NCI-H1436 (cell line): ENCODE results near the gene SYTL5.

ENCODE experiments used
- DNase-seq: peaks from one replicate; lab custom pipeline; 2025; lab: John Stamatoyannopoulos, UW

SYTL5 gene

DNA sequence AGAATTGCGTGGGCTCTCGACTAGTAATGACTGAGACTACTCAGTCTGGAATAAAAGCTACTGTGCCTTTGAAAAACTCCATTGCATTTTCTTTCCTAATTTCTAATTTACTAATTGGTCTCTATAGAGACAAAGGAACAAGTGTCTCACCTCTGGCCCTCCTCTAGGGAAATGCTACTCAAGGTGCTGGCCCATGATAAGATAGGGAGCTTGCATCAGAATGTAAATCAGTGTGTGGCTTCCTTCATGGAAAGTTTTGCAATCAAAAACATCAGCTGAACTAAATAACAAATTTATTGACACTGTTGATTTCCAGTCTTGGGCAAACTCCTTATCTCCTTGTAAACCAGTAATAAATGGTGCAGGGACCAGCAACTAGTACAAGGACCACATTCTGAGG, 132.5 kb downstream of the SYTL5 start:
- DNase-seq = no peak

DNA sequence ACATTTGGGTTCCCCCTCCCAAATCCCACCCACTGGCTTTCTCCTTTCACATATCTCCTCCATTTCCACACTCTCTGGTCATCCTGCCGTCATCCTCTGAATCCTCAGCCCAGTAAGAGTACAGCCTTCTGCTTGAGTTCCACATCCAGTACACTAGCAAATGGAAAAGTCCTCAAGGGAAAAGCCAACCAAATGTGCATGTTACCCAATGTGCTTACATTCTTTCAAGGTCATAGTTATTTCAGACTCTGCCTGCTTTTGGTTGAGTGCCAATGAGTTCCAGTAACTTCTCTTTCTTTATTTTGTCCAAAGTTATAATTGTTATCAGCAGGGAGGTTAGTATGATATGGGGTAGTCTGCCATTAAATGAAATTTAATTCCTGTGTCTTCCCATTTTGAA, 136.3 kb downstream of the SYTL5 start:
- no peak for DNase-seq

DNA sequence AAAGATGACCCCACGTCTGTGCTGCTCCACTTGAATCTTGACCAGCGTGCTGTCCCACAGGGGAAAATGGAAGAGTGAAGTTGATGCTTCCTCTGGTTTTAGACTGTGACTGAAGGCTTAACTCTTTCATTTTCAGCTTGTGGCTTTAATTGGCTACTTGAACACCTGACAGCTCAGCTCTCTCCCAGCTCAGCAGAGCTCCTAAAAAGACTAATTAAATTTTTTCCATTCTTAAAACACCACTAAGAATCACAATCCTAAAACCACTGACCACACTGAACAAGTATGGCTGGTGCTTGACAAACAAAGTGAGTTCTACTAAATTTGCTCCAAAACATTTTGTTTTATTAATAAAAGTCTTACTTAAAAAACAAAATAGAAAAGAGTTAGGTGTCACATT, 142.7 kb downstream of the SYTL5 start:
- no peak for DNase-seq

DNA sequence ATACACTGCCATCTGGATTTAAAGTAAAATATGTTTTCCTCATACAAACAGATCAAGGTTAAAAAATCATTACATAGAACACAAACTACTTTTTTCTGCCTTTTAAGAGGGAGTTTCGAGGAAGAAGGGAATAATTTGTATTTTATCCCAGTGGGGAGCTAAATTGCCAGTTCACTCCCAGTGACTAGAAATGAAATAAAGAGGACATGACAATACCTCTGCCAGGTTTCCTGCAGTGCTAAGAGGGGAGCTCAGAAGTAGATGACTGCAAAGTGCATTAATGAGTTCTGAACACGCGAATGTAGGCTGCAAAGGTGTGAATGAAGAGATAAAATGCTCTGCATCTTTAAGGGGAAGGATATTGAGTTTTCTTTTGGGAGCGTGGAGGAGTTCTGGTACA, 144.6 kb downstream of the SYTL5 start:
- DNase-seq = no peak

DNA sequence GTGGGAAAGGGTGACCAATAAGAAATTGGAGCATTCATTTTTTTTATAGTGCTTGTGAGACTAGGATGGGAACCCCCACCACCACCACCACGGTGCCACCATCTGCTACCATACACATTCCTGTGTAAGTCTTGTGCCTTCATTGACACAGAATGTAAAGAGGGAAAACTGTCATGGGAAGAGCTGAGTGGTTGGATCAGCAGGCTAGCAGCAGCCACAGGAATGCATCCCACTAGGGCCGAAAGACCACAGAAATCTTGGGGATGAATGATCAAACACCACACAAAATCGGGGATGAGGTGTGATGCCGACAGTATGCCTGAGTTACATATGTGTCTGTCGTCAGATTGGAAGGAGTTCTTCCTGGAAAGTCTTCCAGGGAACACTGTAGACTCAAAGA, 145.1 kb downstream of the SYTL5 start:
- DNase-seq = no peak

DNA sequence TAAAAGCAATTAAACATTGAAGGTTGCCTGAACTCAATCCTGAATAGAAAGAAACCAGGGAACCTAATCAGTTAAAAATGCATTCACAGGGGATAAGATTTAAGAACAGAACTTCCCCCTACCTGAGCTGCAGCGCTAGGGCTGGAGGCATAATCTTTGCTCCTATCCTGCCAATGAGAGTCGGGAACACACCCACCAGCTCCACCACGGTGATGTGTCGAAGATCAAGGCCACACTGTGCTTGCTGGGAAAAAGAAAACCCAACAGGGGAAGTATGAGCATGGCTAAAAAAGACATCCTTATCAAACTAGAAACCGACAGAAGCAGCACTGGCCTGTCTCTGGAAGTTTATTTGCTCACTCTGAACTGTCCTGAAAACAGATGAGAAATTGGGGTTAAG, 148.0 kb downstream of the SYTL5 start:
- DNase-seq = no peak

DNA sequence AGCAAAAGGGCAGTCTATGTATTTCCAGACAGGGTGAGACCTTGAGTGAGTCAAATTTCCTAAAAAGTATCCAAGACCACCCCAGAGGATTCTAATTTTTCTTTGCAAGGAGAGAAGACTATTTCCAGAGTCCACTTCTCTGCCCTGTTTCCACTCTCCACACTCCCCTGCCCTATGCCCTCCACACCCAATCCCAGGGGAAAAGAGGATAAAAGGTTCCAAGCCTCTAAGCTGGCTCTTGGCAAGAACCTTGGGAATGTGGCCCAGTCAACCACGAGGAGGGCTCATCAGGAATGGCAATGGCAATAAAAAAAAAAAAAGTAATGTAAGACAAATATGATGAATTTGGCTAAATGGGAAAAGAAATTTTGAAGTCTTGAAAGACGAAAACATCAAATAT, 148.5 kb downstream of the SYTL5 start:
- no peak for DNase-seq

DNA sequence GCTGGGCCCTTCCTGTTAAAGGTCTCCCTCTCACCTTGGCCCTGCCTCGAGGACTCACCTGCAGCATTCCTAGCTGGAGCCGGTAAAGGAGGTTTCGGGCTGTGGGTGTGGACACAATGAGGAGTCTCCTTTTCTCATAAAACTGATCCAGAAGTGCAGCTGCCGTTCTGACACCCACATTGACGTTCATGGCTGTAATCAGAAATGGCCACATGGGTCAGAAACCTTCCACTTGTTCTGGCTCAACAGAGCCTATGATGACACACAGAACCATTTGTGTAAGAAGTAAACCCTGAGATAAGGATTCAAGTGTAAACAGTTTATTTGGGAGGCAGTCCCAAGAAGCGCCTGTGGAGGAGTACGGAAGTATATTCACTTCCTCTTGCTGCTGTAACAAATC, 150.5 kb downstream of the SYTL5 start:
- no peak for DNase-seq

DNA sequence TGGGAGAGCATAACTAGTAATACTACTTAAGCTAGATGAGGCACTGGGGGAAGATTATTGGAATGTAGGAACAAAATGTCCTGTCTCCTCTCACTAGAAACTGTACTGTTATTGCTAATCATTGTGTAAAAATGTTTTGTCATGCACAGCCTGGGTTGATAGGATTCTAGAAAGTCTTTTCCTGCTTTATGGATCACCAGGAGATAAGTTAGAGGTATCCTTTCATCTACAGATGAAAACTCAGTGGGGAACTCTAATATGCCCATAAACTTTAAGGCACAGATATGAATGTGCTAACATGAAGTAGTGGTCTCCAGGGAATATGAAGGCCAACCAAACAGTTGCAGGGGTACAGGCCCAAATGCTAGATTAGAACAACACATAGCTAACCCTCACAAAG, 156.8 kb downstream of the SYTL5 start:
- no peak for DNase-seq

DNA sequence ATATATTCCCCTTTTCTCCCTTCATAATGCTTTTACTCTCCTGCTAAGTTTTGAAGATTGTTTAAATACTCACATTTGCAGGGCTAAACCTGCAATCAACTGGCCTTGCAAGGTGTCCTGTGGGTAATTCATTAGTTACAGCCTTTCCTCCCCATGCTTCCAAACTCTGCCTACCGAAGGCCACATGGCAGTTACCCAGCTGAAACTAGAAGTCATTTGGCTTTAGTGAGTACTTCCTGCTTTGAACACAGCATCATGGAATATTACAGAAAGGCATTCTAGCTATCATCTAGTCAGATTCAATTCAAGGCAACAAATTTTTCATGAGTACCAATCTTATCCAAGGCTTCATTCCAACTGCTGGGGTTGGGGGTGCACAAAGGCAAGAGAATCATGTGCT, 158.7 kb downstream of the SYTL5 start:
- DNase-seq = no peak

DNA sequence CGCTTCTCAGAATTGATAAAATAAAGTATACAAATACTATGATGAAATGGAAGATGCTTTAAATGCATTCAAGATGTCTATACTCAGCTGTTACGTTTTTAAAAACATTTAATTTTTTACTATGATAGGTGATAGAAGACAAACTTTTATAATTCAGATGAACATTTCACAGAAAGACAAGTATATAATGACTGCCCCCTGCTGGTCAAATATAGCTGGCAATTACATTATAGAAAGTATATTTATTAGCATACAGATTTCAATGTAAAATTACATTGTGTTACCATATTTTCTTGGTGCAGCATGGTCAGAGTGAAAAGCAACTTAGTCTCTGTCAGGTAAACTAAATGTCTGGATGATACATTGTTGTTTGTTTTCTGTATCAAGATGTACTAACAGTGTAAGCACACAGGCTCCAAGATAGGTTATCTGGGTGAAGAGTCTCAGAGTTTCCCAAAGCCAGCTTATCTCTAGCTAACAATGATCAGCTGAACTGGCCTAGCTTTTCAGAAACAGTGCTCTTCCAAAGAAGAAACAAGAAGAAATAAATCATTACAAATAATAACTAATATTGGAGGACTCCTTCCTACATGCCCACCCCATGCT, 160.2 kb downstream of the SYTL5 start:
- no peak for DNase-seq

DNA sequence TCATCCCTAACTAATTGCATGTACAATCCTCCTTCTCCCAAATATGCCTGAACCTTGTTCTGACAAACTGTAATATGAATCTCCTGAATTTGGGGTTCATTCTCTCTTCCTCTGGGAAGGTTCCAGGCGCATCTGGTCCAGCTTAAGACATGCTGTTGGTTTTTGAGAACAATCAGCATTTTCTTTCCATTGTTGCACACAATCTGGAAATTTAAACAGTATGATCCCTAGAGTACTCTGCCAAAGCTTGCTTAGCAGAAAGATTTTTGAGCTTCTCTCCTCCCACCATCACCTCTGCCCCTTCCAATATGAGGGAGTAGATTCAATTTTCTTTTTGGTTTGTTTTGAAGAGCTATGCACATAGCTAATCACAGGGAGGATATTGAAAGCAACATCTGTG, 164.2 kb downstream of the SYTL5 start:
- no peak for DNase-seq

DNA sequence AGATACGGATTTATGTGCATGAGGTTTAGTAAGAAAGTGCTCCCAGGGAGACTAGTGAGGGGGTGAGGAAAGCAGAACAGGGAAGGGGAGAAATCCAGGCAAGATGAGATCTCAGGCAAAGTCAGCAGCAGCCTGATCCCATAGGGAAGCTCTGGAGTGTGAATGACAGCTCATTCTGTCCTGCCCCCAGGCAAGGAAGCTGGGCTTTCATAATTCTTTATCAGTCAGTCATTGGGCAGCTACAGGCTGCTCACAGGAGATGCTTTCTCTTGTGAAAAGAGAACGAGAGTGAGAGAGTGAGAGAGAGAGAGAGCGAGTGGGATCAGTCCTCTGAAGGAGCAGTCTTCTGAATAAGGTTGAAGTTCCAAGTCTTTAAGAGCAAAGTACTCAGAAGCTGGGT, 166.2 kb downstream of the SYTL5 start:
- no peak for DNase-seq

DNA sequence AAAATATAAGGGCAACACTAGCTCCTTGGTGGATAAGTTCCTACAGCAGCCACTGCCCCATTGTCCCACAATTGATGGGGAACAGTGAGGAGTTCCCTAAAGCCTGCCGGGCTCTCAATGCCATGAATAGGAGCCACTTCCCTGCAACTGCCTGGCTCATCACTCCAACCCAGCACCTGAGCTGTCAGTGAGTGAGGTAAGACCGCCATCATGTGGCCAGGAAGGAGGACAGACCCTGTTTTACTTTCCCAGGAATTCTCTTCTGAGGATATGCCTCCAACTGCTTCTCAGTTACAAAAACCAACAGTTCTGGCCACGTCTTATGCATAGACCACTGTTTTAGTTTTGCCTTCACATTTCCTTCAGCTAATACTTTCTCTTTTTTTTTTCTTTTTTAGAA, 168.8 kb downstream of the SYTL5 start:
- no peak for DNase-seq

DNA sequence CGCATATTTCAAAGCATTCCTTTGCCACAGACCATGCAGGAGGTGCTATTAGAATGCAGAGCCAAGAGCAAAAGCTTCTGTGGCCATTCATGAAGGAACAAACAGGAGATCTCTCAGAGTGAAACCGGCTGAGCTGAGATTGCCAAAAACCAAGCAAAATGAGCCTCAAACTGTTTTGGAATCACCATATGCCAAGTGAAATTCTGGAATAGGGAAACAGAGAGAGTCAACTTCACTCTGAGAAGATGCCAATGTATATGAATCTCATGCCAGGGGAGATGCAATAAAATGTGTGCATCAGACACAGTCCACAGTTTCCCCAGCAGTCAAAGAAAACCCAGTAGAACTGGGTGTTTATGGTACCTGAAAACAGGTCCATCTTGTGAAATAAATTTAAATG, 172.0 kb downstream of the SYTL5 start:
- no peak for DNase-seq
